Activated T-cell treated with anti-CD3 and anti-CD28 coated beads for 4 hours (primary cell): ENCODE measurements around the gene JCAD.
"Not testable (repeated sequence)": the region's sequence is repeated elsewhere in the genome, so short reads cannot be mapped to it uniquely, and the experiment has no call there.

ENCODE experiments used
- DNase-seq: peaks from one replicate; pipeline ENCODE4 v3.0.0-alpha.2; 2020

JCAD gene

DNA sequence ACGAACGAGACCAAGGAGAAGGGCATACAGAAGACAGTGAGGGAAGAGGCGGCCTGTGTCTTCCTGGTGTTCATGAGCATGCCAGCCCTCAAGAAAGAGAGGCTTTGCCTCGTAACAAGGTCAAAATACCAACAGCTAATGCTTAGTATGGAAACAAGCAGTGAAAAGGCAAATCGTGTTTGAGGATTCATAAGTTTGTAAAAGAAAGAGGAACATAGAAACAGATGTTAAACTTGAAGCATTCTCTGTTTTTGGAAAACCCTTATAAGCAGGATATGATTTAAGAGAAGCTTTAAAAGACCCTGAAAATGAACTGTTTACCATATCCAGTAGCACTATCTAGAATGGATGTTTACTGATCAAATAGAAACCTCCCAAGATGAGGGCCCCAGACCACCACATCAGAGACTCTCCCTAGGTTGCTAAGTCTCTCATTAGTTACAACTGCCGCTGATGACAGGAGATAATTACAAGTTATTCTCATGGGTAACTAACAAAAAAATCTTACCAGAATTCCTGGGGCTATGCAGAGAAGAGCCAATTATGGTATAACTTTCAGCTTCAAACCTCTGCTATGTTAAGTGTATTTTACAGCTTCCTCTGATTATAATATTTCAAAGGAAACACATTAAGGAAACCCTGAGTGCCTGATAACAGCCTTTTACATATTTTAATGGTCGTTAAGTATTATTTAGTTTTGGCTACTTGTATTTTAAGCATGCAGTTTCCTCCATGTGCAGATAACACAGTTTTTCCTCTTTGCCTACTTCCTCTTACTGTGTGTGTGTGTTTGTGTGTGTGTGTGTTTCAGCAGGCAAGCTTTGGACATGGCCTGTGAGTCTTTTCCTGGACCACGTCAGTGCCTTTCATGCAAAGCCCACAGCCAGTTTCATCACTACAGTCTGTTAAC lies 17.9 kb downstream of the JCAD start:
- no peak for DNase-seq

DNA sequence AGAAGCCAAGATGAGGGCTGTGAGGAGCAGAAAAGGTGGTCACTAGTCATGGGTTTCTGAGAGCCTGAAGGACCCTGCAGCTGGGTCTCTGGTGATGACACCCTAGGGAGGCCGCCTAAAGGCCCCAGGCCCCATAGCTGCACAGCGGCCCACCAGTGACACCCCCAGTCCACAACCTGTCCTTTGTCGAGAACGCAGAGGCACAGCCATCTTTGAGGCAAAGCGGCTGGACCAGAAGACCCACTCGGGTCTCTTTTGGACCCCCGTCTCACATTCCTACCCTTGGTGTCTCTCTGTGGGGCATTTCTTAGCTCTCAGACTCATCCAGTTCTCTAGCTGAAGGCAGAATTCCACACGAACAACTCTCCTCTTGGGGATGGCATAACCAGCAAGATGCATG lies 18.8 kb downstream of the JCAD start:
- no peak for DNase-seq

DNA sequence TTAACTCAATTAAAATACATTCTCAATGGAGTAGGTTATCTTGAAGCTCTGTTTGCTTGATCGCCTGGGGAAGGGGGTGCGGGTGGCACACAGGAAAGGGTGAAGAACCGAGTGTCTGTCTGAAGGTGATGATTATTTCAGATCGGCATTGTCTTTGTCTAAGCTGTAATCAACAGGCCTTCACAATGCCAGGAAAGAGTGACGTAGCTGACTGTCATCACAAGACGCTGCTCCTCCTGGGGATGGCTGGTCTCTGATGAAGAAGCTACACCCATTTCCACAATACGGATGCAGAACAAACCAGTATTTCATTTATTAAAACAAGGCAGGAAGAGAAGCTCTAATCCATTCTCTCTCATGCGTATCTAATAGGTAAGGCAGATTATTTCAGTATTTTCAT lies 19.4 kb downstream of the JCAD start:
- no peak for DNase-seq

DNA sequence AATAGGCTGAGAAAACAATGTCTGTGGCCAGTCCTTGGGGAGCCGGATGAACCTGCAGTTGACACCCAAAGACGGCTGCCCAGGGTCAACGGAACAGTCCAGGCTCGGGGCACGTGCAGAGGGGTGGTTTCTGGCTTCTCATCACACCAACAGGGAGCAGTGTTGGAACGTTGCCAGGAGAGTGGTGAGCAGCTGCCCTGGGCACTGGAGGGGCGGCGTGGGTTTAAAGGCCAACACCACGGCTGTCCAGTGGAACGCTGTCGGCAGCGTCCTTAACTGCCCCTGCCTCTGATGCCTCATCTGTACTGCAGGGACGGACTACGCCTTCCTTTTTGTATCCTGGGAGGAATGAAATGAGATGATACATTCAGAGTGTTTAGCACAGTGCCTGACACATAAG lies 19.8 kb downstream of the JCAD start:
- DNase-seq = no peak

DNA sequence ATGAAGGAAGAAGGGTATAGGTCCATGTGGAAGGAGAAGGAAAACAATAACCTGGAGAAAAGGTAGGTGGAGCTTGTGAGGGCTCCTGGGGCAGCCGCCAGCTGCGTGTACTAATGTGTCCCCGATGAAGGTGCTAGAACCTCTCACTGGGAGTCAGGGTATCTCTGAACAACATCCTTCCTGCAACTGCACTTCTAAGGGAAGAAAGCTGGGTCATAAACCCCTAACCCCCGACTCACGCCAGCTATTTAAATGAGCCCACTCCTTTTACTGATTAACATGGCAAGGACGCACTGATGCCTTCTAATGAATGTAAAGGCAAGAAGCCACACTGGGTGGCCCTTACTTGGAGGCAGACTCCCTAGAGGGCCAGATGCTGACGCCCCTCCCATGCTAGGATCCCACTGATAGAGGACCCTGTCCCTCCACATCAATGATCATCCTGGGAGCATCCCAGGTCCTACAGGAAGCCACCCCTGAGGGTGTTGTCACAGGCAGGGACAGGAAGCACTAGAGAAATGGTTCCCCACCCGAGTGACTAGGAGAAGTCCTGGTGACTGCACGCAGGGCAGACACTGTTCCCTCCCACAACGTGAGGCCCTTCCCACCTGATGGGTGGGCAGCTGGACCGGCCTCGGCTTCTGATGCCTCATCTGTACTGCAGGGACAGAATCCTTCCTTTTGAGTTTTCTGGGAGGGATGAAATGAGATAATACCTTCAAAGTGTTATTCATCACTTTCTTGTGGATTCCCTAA lies 20.4 kb downstream of the JCAD start:
- DNase-seq = no peak

DNA sequence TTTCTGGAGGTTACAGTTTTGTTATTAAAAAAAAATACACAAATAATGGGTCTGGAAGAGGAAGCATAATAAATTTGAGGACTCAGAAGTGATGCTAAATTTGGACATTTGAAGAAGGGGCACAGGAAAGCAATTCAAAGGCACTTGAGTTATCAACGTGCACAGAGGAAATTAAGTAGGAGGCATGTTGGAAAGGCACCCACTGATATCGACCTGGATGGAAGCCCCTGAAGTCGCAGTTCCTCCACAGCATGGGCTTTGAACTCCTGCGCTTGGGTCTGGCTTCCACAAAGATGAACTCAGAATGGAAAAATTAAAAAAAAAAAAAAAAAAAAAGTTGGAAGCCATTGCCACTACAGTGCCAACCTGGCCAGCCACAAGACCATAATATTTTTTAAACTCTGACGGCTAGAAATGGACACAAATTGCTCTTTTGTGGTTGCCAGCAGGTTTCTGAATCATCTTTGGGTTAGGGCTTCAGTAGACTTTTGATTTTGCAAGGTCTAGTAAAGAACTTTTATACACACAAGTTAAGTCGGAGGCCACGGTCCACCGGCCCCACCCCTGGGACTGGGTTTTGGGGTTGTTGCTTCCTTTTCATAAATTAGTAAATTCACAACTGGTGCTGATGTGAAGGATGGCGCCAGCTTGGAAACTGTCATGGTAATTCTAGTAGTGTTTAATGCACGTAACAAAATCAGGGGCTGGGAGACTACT lies 21.6 kb downstream of the JCAD start:
- no peak for DNase-seq

DNA sequence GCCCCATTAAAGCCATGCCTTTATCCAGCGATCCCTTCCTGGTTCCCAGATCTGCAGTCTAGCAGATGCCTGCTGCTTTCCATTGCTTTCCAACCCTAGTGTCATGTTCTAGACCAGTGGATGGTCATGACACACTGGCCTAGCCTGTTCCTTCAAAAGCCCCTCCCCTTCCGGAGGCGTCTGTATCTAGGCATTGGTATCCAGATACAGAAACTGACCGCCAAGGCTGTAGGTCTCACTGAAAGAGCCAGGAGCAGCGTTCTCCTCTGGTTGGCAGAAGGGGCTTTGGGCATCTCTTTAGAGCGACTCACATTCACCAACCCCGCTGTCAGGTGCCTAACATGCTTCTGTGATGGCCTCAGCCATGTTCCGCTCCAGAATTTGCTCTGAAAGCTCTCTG lies 22.6 kb downstream of the JCAD start:
- no peak for DNase-seq

DNA sequence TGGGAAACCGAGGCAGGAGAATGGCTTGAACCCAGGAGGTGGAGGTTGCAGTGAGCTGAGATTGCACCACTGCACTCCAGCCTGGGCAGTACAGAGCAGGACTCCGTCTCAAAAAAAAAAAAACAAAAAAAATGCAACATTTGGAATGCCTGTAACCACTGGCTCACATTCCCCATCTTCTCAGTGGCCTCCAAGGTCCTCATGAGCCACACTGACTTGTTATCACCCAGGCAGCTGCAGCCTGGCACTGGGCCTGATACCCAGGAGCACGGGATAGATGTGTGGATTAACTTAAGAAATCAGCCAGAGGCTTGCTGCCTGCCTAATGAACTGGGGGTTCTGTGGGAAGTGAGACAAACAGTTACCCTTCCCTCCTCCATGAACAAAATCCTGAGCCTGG lies 23.0 kb downstream of the JCAD start:
- DNase-seq = no peak

DNA sequence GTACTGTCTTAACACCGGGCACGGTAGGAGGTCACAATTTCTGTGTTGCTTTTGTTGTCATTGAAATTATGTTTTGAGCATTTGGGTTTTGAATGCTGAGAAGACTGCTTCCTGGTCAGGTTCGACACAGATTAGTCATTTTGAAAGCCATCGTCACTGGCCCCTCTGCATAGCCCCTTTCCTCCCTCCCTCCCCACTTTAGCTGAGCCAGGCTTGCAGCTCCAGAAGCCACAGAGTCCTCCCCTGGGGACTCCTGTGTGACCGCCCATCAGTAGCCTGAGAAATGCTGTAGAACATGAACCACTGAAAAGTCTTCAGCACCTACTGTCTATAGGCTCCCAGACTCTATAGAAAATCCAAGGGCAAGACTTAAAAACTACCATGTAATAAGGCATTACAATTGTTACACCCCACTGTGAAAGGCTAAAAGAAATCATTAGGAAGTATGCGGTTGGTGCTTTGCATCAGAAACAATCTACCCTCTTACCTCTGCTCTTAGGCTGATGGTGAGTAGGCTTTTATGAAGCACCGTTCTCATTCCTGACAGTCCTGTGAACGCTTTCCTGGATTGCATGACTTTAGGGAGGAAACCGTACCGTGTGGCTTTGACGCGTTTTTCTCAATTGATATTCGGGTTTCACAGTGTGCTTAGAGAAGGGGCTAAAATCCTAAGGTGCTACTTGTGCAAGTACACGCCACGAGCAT lies 24.8 kb downstream of the JCAD start:
- no peak for DNase-seq

DNA sequence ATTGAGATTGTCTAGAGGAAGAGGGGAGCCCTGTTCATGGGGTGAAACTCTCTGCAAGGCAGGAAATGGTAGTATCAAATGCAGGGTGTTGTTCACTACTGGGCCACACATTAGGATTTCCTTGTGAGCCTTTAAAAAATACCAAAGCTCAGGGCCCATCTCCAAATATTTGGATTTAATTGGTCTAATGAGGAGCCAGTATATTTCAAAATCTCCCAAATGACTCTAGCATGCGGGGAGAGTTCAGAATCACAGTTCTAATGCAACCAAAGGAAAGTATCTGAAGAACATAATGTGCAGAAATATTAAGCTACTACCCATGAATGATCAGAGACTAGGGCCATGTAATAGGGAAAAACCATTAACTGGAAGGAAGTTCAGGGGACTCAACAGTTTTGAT lies 27.3 kb downstream of the JCAD start:
- no peak for DNase-seq

DNA sequence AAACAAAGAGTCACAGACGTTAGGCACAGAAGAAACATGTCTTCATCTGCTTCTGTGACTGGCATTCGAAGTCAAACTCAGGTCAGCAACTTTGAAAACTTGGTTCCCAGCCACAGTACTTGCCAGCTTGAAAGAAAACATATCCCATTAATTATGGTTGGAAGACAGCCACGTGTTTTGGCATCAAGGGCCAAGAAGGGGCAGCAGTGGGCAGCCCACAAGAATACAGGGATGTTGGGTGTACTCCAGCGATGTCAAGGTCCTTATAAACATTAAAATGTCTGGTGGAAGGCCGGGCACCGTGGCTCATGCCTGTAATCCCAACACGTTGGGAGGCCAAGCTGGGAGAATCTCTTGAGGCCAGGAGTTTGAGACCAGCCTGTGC lies 29.5 kb downstream of the JCAD start:
- DNase-seq = no peak

DNA sequence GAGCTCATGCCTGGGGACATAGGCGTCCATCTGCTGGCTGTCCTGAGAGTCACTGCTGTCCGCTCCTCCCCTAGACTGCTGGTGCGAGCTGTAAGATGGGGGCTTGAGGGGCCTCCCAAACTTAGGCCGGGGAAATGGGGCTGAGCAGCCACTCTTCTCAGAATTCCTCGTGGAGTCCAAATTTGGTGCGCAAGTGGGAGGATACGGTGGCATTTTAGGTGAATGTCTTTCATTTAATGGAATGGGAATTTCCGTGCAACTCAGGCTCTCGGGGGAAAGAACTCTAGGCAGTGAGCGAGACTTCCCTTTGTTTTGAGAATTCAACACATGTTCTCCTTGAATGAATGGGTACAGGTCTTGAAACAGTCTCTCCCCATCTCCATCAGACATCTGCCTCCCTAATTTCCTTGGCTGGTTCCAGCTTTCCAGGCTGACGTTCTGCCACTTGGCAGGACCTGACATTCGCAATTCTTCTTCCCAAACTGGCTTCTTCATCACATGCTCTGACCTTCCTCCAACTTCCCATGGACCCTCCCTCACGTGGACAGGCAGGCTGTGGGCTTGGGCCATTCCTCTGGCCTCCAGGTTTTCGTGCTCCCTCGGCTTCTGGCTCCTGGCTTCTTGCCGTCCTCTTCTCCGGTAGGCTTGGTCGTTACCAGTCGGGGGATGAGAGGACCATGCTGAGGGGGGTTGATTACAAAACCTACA lies 30.1 kb downstream of the JCAD start:
- DNase-seq = no peak

DNA sequence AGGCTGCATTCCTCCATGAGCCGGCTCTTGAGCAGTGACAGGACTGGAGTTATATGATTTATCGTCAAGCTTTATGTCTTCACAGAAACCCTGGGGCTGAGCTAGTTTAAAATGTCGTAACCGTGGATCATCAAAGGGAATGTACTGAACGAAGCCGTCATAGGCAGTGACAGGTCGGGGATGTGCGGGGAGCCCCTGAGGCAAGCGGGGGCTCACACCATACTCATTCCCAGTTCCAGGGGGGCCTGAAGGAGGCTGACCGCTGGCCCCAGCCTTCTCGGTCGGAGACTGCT lies 30.7 kb downstream of the JCAD start:
- DNase-seq = no peak

DNA sequence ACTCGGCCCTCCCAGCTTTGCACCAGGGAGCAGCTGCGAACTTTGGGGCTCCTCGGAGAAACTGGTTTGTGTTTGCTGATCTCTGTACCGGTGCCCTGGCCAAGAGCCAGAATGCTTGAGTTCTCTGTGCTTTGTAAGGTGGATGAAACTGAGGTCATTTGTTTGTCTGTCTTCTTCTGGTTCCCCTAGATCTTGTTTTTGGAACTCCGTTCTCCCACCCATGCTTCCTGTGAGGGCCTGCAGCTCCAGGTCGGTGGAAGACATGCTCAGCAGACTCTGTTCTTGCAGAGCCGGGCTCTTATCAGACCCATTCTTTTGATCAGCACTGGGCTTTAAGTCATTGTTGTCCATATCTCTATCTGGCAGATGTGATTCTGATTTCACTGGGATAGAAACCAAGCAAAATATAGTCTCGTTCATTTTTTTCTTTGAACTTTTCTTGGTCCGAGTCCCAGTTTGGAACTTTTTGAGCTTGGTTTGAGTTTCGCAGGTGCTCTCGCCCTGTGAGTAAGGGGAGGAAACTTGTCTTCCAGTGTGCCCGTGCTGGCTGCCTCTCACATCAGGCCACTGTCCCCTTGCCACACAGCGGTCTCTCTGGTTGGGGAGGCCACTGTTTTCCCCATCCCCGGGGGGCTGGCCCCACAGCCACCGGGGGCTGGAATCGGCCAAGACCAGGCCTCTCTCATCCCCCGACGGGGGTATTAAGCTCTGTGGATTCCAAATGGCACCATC lies 31.2 kb downstream of the JCAD start:
- DNase-seq = no peak

DNA sequence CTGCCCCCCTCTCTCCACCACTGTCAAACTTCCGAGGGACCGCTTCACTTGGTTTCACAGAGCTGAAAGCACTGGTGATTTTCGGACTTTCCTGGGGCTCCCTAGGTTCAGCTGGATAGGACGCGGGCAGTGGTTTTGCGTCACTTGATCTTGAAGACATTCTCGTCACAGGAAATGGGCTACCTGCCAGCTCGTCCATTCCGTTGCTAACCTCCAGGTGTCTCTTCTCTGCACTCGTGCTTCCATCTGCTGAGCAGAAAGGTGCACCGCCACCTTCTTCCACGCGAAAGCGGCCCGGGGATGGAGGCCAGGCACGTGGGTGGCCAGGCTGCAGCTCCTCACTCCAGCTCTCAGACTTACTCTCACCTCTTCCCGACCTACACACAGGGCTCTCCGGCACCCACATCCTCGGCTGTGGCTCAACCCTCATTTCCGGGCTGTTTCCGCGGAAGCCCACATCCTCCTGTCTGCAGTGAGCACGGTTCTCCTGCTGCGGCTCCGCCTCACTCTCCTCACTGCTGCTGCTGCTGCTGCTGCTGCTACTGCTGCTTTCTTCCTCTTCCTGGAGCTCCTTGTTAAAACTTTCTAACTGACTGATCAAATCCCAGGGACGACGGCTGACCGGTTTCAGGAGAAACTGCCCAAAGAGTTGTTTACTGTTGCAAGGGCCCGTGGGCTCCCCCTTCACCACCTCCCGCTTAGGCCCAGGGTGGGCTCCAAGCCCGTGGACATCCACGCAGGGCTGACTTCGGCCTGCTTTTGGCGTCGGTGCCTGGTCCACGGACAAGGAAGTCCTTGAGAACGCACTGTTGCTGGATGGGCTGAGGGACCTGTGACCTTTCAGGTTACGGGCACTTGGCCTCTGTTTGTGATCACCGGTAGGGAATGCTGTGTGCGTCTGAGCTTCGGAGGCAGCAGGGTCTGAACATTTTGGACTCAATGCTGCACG lies 32.1 kb downstream of the JCAD start:
- DNase-seq = peak; percentile 69

DNA sequence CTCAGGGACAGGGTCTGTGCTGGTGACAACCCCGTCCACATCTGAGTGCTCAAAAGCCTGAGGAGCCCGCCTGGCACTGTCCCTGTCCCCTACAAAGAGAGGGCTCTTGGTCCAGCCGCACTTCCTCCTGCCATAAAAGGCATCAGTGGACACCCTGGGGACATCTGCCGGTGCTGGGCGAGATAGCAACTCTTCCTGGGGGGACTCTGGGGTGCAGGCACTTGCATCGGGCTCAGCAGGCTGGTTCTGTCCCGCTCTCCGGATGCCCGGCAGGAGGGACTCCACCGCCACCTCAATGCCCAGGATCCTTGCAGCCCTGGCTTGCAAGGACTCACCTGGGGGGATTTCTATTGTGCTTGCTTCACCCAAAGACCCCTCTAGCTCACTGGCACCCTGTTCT lies 32.8 kb downstream of the JCAD start:
- DNase-seq = no peak

DNA sequence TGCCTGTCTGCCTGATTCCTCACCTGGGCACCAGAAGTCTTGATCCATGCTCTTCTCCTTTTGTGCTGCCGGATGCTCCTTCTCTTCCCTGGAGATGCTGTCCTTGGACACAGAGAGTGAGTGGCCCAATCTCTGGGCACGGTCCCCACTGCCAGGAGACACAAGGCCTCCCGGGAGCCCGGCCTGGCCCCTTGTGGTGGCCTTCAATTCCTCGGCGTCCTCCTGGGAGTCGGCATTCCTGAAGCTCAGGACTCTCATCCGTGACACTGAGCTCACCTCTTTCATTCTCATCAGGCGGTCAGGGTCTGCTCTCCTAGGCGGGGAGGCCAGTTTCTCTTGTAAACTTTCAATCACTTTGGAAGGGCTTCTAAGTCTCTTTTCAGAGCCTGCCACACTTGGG lies 33.3 kb downstream of the JCAD start:
- DNase-seq = no peak

DNA sequence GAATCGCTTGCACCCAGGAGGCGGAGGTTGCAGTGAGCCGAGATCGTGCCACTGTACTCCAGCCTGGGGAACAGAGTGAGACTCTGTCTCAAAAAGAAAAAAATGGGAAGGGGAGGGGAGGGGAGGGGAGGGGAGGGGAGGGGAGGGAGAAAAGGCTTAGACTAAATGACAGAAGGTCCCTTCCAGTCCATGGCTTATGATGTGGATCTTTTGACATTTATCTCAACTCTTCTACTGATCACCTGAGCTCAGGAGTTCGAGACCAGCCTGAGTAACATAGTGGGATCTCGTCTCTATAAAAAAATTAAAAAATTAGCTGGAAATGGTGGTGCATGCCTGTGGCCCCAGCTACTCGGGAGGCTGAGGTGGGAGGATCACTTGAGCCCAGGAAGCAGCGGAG lies 34.0 kb downstream of the JCAD start:
- DNase-seq = not testable (repeated sequence)

DNA sequence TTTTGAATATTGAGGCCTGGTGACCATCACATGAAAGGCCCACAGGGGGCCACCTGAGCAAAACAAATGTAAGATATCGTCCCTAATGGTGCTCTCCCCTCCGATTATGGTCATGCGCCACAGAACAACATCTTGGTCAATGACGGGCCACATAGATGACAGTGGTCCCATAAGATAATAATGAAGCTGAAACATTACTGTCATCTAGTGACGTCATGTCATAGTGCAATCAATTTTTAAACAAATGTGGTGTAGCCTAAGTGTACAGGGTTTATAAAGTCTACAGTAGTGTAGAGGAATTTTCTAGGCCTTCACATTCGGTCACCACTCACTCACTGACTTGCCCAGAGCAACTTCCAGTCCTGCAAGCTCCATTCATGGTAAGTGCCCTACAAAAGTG lies 36.8 kb downstream of the JCAD start:
- DNase-seq = no peak

DNA sequence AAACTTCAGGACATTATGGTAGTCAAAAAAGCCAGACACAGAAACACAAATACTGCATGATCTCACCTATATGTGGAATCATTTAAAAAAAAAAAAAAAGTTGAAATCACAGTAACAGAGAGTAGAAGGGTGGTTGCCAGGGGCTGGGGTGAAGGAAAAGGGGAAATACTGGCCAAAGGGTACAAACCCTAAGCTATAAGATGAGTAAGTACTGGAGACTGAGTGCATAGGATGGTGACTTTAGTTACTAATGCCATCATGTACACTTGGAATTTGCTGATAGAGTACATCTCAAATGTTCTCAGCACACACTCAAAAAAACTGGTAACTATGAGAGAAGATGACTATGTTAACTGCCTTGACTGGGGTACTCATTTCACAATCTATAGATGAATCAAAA lies 39.9 kb downstream of the JCAD start:
- no peak for DNase-seq

DNA sequence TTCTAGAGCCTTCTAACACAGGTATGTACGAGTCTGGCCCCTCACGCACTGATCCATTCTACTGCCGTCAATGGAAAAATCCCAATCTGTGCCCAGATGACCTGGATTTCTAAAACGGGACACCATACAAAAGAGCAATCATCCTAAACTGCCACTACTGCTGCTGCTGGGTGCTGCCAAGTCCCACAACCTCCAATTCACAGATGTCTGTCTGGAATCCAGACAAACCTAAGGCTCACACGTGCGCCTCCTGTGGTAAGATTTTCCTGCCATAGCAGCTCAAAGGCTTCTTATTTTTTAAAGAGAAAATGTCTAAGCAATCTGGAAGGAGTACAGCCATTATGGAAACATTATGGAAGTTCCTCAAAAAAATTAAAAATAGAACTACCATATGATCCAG lies 40.9 kb downstream of the JCAD start:
- no peak for DNase-seq
